Karpas-422 (cell line): ENCODE data around the gene TUBB. TPM values are rescaled to one million over a fixed set of nuclear protein-coding genes. Genes with fewer than 3 reads are reported as not detected.
"Not testable (repeated sequence)": the region's sequence is repeated elsewhere in the genome, so short reads cannot be mapped to it uniquely, and the experiment has no call there.

ENCODE experiments used
- DNase-seq: peaks from one replicate; pipeline ENCODE4 v3.0.0-alpha.2; 2015
- H2AFZ ChIP-seq: fragments of 200-600 bp; sonication (generic); 2 replicates; pipeline ENCODE4 v1.6.1; 2014; ENCODE audit warnings: antibody characterized with exemption, low read length, mixed read lengths
- H3K27ac ChIP-seq: fragments of 200-600 bp; sonication (generic); 2 replicates; pipeline ENCODE4 v1.5.1; 2014; ENCODE audit warnings: mild to moderate bottlenecking, low read length, moderate library complexity
- H3K27me3 ChIP-seq: fragments of 200-600 bp; sonication (generic); 2 replicates; pipeline ENCODE4 v1.6.1; 2014; ENCODE audit warnings: low read length, mixed read lengths
- H3K36me3 ChIP-seq: fragments of 200-600 bp; sonication (generic); 2 replicates; pipeline ENCODE4 v1.6.1; 2014; ENCODE audit warnings: low read length, mixed read lengths; ENCODE audit not compliant: insufficient read depth
- H3K4me1 ChIP-seq: fragments of 200-600 bp; sonication (generic); 2 replicates; pipeline ENCODE4 v1.6.1; 2014; ENCODE audit warnings: mild to moderate bottlenecking, low read length, mixed read lengths
- H3K4me2 ChIP-seq: fragments of 200-600 bp; sonication (generic); 2 replicates; pipeline ENCODE4 v1.6.1; 2014; ENCODE audit warnings: low read length, low read depth, mild to moderate bottlenecking; ENCODE audit not compliant: poor library complexity, severe bottlenecking
- H3K4me3 ChIP-seq: fragments of 200-600 bp; sonication (generic); 2 replicates; pipeline ENCODE4 v1.5.1; 2014; ENCODE audit warnings: mild to moderate bottlenecking, antibody characterized with exemption, low read length, mixed read lengths
- H3K79me2 ChIP-seq: fragments of 200-600 bp; sonication (generic); 2 replicates; pipeline ENCODE4 v1.6.1; 2014; ENCODE audit warnings: mild to moderate bottlenecking, low read length, mixed read lengths
- H3K9ac ChIP-seq: fragments of 200-600 bp; sonication (generic); 2 replicates; pipeline ENCODE4 v1.6.0; 2014; ENCODE audit warnings: low read length
- H3K9me2 ChIP-seq: fragments of 200-600 bp; sonication (generic), shearing (Covaris generic); replicated peaks from 2 replicates; pipeline ENCODE4 v1.6.0; 2014; ENCODE audit warnings: mild to moderate bottlenecking, low read length, moderate library complexity; ENCODE audit not compliant: insufficient read depth
- H3K9me3 ChIP-seq: fragments of 300-700, 200-600 bp; sonication (generic); 2 replicates; pipeline ENCODE4 v1.6.1; 2014; ENCODE audit warnings: low read length, mixed read lengths
- H4K20me1 ChIP-seq: fragments of 200-600 bp; sonication (generic); 2 replicates; pipeline ENCODE4 v1.6.1; 2014; ENCODE audit warnings: mild to moderate bottlenecking, antibody characterized with exemption, low read length, low read depth; ENCODE audit not compliant: insufficient read depth
- total RNA-seq: library from RNA; depleted of rRNA; stranded (reverse); fragments of >200 nt; shearing (Covaris generic); gene quantifications from 2 replicates; pipeline ENCODE4 v1.2.3, GENCODE V29; 2014; ENCODE audit warnings: low replicate concordance

The TUBB gene
- total RNA-seq, 1 experiment from 2014 or later: 427 TPM

DNA sequence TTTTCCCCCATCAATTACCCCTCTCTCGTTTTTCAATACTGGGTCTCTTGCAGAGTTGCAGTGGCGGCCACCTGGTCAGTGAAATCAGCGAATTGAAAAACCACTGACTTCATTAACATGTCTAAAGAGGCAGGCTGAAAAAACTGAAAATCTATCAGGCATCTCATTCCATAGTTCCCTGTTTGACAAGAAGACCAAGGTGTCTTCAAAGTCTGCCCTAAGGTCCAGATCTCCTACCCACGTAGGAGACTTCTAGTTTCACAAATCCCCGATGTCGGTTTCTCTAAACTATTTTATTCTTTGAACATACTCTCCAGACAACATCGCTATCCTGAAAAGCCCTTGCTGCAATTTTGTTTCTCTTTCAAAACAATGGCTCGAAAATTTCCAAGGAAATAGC lies 796 bp upstream of the TUBB start:
- no peak overlapping the region for H2AFZ ChIP-seq
- no peaks in the 10 kb centered on the region for H3K9me3 ChIP-seq
- H3K27me3 ChIP-seq: no peaks in the 10 kb centered on the region
- peak overlapping the region; percentile 99 for H3K27ac ChIP-seq
- peak; percentile 75 for DNase-seq
- H3K4me1 ChIP-seq: peaks cover 43% of the 10 kb centered on the region
- H3K4me2 ChIP-seq: peak overlapping the region; percentile 95
- H4K20me1 ChIP-seq: peaks cover 27% of the 10 kb centered on the region
- H3K9me2 ChIP-seq: no peaks in the 10 kb centered on the region
- H3K36me3 ChIP-seq: peaks cover 24% of the 10 kb centered on the region
- peak overlapping the region; percentile 89 for H3K9ac ChIP-seq
- peaks cover 60% of the 10 kb centered on the region for H3K79me2 ChIP-seq
- H3K4me3 ChIP-seq: peak overlapping the region; percentile 98

GRCh38 chr6:30720738-30721197 lies 616 bp downstream of the TUBB start:
- Histone ChIP-seq H3K4me2 (peak overlapping the region; percentile 95), H3K27ac (peak overlapping the region; percentile 99), H3K36me3 (peaks cover 30% of the 10 kb centered on the region), H2AFZ (no peak overlapping the region), H3K4me3 (peak overlapping the region; percentile 98), H3K4me1 (peaks cover 43% of the 10 kb centered on the region), H4K20me1 (peaks cover 27% of the 10 kb centered on the region), H3K27me3 (no peaks in the 10 kb centered on the region), H3K9me2 (no peaks in the 10 kb centered on the region), H3K9ac (peak overlapping the region; percentile 96), H3K9me3 (no peaks in the 10 kb centered on the region), H3K79me2 (peaks cover 60% of the 10 kb centered on the region)
- peak; percentile 94 for DNase-seq

- H3K4me2 ChIP-seq: peak overlapping the region; percentile 95
- H3K36me3 ChIP-seq: peaks cover 30% of the 10 kb centered on the region
- peak overlapping the region; percentile 99 for H3K27ac ChIP-seq
- H3K4me3 ChIP-seq: peak overlapping the region; percentile 98
- H3K9me2 ChIP-seq: no peaks in the 10 kb centered on the region
- H3K4me1 ChIP-seq: peaks cover 37% of the 10 kb centered on the region
- H3K9ac ChIP-seq: peak overlapping the region; percentile 96
- H3K27me3 ChIP-seq: no peaks in the 10 kb centered on the region
- peaks cover 53% of the 10 kb centered on the region for H3K79me2 ChIP-seq
- H4K20me1 ChIP-seq: peaks cover 27% of the 10 kb centered on the region
- DNase-seq: peak; percentile 97
- H3K9me3 ChIP-seq: no peaks in the 10 kb centered on the region
- H2AFZ ChIP-seq: no peak overlapping the region
These were observed 1.3 kb downstream of the TUBB start for GRCh38 chr6:30721198-30722024.

DNA sequence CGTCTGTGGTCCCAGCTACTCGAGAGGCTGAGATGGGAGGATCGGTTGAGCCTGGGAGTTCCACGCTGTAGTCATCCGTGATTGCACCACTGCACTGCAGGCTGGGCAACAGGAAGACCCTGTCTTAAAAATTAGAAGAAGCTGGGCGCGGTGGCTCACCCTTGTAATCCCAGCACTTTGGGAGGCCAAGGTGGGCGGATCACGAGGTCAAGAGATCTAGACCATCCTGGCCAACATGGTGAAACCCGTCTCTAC lies 1.8 kb downstream of the TUBB start:
- H3K27me3 ChIP-seq, H3K9me2 ChIP-seq, H2AFZ ChIP-seq, H3K9me3 ChIP-seq: not testable (repeated sequence)
- Histone ChIP-seq H3K4me1 (peaks cover 33% of the 10 kb centered on the region), H4K20me1 (peaks cover 27% of the 10 kb centered on the region), H3K9ac (peak overlapping the region; percentile 96), H3K27ac (peak overlapping the region; percentile 99), H3K4me2 (peak overlapping the region; percentile 93), H3K4me3 (peak overlapping the region; percentile 98), H3K36me3 (peaks cover 30% of the 10 kb centered on the region), H3K79me2 (peaks cover 48% of the 10 kb centered on the region)
- DNase-seq: peak; percentile 51

DNA sequence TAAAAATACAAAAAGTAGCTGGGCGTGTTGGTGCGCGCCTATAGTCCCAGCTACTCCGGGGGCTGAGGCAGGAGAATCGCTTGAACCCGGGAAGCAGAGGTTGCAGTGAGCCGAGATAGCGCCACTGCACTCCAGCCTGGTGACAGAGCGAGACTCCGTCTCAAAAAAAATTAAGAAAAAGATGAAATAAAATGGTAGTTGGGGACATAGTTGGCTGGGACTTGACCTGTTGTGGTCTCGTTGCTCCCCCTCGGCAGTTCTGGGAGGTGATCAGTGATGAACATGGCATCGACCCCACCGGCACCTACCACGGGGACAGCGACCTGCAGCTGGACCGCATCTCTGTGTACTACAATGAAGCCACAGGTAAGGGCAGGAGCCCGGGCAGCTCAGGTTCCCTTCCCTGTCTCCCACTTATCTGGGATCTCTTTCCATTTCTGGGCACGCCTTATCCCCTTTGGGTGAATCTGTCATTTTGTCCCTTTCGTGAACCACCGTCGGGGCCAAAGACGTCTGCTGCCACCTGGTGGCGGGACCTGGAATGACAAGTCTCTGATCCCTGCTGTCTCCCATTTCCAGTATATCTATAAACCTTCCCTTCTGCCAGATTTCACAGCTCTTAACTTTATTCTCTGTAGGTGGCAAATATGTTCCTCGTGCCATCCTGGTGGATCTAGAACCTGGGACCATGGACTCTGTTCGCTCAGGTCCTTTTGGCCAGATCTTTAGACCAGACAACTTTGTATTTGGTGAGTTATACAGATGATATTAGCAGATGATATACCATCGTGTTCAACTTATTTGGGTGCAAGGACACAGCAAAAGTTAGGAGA lies 2.3 kb downstream of the TUBB start:
- Histone ChIP-seq H3K9me3 (no peaks in the 10 kb centered on the region), H3K9me2 (no peaks in the 10 kb centered on the region), H3K27ac (peak overlapping the region; percentile 99), H2AFZ (no peak overlapping the region), H3K9ac (peak overlapping the region; percentile 96), H3K4me3 (peak overlapping the region; percentile 98), H3K4me1 (peaks cover 33% of the 10 kb centered on the region), H3K4me2 (peak overlapping the region; percentile 93), H3K79me2 (peaks cover 47% of the 10 kb centered on the region), H3K27me3 (no peaks in the 10 kb centered on the region), H4K20me1 (peaks cover 27% of the 10 kb centered on the region), H3K36me3 (peaks cover 30% of the 10 kb centered on the region)
- DNase-seq: peak; percentile 90

DNA sequence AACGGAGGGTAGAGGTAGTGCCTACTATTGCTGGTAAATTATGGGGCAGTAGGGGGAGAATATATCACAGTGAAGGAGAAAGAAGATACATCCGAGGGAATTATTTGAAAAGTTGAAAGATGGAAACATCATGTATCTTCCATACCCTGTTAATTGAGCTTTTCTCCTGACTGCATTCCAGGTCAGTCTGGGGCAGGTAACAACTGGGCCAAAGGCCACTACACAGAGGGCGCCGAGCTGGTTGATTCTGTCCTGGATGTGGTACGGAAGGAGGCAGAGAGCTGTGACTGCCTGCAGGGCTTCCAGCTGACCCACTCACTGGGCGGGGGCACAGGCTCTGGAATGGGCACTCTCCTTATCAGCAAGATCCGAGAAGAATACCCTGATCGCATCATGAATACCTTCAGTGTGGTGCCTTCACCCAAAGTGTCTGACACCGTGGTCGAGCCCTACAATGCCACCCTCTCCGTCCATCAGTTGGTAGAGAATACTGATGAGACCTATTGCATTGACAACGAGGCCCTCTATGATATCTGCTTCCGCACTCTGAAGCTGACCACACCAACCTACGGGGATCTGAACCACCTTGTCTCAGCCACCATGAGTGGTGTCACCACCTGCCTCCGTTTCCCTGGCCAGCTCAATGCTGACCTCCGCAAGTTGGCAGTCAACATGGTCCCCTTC lies 3.1 kb downstream of the TUBB start:
- H4K20me1 ChIP-seq: peaks cover 27% of the 10 kb centered on the region
- peaks cover 42% of the 10 kb centered on the region for H3K79me2 ChIP-seq

DNA sequence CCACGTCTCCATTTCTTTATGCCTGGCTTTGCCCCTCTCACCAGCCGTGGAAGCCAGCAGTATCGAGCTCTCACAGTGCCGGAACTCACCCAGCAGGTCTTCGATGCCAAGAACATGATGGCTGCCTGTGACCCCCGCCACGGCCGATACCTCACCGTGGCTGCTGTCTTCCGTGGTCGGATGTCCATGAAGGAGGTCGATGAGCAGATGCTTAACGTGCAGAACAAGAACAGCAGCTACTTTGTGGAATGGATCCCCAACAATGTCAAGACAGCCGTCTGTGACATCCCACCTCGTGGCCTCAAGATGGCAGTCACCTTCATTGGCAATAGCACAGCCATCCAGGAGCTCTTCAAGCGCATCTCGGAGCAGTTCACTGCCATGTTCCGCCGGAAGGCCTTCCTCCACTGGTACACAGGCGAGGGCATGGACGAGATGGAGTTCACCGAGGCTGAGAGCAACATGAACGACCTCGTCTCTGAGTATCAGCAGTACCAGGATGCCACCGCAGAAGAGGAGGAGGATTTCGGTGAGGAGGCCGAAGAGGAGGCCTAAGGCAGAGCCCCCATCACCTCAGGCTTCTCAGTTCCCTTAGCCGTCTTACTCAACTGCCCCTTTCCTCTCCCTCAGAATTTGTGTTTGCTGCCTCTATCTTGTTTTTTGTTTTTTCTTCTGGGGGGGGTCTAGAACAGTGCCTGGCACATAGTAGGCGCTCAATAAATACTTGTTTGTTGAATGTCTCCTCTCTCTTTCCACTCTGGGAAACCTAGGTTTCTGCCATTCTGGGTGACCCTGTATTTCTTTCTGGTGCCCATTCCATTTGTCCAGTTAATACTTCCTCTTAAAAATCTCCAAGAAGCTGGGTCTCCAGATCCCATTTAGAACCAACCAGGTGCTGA lies 3.9 kb downstream of the TUBB start:
- DNase-seq: peak; percentile 60
- peak overlapping the region; percentile 38; the same call in 1 of the 2 replicates for H3K27ac ChIP-seq
- H3K27me3 ChIP-seq, H3K4me3 ChIP-seq, H2AFZ ChIP-seq, H3K9me2 ChIP-seq, H3K9me3 ChIP-seq, H3K9ac ChIP-seq, H3K4me2 ChIP-seq: not testable (repeated sequence)
- peaks cover 25% of the 10 kb centered on the region for H3K4me1 ChIP-seq
- H3K79me2 ChIP-seq: peaks cover 34% of the 10 kb centered on the region
- H3K36me3 ChIP-seq: peaks cover 30% of the 10 kb centered on the region
- peaks cover 27% of the 10 kb centered on the region for H4K20me1 ChIP-seq

More for the DNA sequence above, 3.1 kb downstream of the TUBB start:
- peak overlapping the region; percentile 98; the same call in 1 of the 2 replicates for H3K4me3 ChIP-seq
- peaks cover 30% of the 10 kb centered on the region for H3K36me3 ChIP-seq
- not testable (repeated sequence) for H3K27me3 ChIP-seq, DNase-seq, H3K9me3 ChIP-seq, H2AFZ ChIP-seq, H3K9me2 ChIP-seq
- H3K27ac ChIP-seq: peak overlapping the region; percentile 54; the same call in 1 of the 2 replicates
- peak overlapping the region; percentile 93 for H3K4me2 ChIP-seq
- H3K9ac ChIP-seq: peak overlapping the region; percentile 37
- H3K4me1 ChIP-seq: peaks cover 33% of the 10 kb centered on the region
